GM18526 (cell line): ENCODE measurements around the gene ARHGAP26.

ENCODE experiments used
- POLR2A ChIP-seq: IDR thresholded peaks from 3 replicates; pipeline ENCODE4 v1.6.1; 2011; ENCODE audit not compliant: insufficient read length; ENCODE audit errors: extremely low read depth

The ARHGAP26 gene

GRCh38 chr5:143233031-143233430 lies 462.9 kb downstream of the ARHGAP26 start:
- no peak for TF ChIP-seq POLR2A

DNA sequence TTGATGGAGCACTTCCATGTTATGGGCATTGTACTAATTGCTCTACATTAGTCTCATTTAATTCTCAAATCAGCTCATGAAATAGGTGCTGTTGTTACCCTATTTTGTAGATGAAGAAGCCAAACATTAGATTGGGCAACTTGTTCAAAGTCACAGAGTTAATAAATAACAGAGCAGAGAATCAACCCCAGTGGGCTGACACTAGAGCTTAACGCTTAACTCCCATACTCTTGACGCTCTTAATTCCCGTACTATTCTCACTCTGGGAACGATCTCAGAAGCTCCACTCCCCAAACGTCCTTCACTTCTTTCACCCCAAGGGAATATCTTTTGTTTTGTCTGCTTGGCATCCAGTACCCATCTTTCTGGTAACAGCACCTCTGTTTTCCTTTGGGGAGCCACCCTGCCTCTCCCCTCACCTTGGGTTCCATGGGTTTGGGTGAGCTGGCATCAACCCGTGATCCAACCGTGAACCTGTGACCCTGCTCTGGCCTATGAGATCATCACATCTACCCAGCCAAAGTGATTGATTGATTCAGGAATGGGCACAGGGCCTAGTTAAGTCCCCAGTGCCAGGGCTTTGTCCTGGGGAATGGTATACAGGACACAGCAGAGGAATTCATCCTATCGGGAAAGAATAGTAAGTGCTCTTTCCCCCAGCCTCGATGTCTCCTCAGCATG lies 464.1 kb downstream of the ARHGAP26 start:
- TF ChIP-seq POLR2A: no peak

DNA sequence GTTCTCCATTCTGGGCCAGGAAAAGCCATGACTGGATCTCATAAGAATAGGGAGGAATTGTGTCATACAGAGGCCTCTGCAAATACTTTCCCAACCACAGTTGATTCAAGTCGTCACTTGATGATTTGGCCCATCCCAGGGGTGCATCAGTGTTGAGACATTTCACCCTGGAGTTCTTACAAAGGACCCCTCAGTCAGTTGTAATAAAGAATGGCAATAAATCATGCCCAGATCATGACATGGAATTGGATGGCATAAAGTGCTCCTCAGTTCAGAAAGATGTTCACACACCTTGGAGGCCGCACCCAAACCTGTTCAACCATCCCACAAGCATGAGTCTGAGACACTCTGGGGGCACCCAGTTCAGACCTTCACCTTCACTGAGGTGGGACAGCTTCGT lies 465.2 kb downstream of the ARHGAP26 start:
- no peak for TF ChIP-seq POLR2A

DNA sequence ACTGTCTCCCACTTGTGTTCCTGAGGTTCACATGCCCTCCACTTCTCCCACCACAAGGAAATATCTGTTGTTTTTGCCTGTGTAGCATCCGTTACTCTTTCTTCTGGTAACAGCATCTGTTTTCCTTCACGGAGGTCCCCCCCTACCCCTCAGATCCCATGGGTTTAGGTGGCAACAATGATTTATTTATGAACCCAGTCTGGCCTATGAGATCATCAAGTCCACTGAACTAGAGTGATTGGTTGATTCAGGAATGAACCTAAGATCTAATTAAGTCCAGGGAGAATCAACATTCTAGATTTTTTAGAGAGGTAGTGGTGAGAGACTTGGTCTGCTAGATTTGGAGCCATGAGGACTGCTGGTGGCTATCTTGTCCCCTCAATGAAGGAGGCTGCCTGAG lies 466.5 kb downstream of the ARHGAP26 start:
- TF ChIP-seq POLR2A: no peak

GRCh38 chr5:143237664-143238063 lies 467.5 kb downstream of the ARHGAP26 start:
- TF ChIP-seq POLR2A: no peak

DNA sequence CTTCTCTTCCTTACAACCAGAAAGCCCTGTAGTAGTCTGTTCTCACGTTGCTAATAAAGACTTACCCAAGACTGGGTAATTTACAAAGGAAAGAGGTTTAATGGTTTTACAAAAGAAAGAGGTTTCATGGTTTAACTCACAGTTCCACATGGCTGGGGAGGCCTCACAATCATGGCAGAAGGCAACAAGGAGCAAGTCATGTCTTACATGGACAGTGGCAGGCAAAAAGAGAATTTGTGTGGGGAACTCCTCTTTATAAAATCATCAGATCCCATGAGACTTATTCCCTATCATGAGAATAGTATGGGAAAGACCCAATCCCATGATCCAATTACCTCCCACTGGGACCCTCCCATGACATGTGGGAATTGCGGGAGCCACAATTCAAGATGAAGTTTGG lies 468.4 kb downstream of the ARHGAP26 start:
- TF ChIP-seq POLR2A: no peak

- TF ChIP-seq POLR2A: no peak
These were observed 469.8 kb downstream of the ARHGAP26 start for GRCh38 chr5:143239882-143240518.

- TF ChIP-seq POLR2A: no peak
These were observed 471.7 kb downstream of the ARHGAP26 start for GRCh38 chr5:143241892-143242291.

- TF ChIP-seq POLR2A: no peak
These were observed 472.9 kb downstream of the ARHGAP26 start for GRCh38 chr5:143243103-143243502.

DNA sequence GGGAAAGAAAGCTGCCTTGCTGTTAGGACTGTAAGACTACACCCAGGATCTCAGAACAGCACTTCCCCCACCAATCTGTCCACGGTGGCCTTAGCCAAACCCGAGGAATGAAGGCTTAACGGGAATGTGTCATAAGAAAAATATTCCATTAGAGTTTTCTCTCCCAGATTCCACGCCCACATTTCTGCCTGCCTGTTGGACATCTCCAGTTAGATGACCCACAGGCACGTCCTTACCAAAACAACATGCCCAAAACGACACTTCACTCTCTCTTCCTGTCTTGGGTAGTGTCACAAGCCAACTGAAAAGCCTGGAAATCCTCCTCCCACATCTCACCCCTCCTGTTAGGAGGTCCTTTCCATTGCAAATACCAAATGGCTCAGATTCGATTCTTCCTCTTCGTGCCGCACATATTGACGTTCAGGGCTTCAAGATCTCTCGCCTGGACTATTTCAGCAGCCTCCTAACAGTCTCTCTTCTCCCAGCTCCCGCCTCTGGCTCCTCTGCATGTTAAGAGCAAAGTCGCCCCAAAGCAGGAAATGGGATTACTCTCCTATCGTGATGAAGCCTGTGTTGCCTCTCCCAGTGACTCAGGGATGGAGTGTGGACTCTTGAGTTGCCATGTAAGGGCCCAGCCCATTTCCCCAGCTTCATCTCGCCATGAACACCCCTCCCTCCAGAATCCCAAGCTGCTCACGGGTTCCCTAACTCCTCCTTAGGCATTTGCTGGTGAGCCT lies 474.0 kb downstream of the ARHGAP26 start:
- no peak for TF ChIP-seq POLR2A

DNA sequence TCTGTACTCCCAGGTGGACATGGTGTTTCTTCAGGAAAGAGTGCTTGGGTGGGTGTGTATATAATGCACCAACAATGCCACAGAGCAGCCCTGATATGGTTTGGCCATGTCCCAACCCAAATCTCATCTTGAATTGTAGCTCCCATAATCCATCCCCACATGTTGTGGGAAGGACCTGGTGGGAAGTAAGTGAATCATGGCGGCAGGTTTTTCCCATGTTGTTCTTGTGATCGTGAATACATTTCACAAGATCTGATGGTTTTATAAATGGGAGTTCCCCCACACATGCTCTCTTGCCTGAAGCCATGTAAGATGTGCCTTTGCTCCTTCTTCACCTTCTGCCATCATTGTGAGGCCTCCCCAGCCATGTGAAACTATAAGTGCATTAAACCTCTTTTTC lies 474.8 kb downstream of the ARHGAP26 start:
- no peak for TF ChIP-seq POLR2A

DNA sequence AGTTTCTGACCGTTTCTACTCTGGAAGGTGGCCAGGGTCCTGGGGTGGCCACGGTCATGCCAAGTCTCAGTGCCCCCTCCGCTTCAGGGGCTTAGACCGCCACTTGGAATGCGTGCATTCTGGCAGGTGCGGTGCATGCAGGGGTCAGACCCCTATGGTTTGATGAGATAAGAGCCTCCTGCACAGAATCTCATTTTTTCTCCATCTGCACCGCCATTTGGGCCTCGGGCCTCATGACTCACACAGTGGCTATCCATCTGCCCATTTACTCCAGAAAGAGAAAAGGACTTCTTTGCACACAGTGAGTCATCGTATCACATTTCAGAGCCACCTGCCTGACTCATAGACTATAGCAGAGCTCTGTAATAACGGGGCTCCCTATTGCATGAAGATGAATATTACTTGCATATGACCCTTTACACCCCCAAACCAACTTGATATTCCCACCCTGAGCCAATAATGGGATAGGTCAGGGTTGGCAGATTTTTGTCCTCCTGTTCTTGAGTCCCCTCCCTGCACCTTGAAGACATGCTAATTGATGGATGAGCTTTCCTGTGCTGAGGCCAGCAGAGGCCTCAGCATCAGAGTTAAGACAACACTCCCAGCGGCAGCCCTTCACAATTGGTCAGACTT lies 475.9 kb downstream of the ARHGAP26 start:
- no peak for TF ChIP-seq POLR2A

- no peak for TF ChIP-seq POLR2A
These were observed 477.1 kb downstream of the ARHGAP26 start for GRCh38 chr5:143247134-143247815.

GRCh38 chr5:143248391-143248790 lies 478.2 kb downstream of the ARHGAP26 start:
- TF ChIP-seq POLR2A: no peak

GRCh38 chr5:143248822-143249579 lies 478.8 kb downstream of the ARHGAP26 start:
- no peak for TF ChIP-seq POLR2A

DNA sequence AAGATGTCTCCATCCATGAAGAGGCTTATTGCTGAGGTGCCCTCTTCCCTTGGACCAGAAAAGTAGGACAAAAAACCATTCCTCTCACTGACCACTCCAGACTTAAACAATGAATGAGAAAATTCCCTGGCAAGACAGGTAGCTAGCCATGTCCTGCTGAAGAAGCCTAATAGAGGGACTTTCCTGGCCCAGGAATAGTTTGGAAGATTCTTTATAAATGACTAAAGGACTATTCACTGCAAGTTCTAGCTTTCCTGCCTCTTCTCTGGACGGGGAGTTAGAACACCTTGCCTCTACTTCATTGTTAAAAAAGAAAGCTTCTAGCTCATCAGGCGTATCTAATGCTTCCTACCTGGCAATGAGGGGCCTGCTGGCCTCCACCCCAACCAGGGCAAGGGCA lies 479.7 kb downstream of the ARHGAP26 start:
- TF ChIP-seq POLR2A: no peak
